ENCODE data around the gene JTB. TPM values are rescaled to one million over a fixed set of nuclear protein-coding genes. Genes with fewer than 3 reads are reported as not detected.
"Not testable (repeated sequence)": the region's sequence is repeated elsewhere in the genome, so short reads cannot be mapped to it uniquely, and the experiment has no call there.

The JTB gene
- polyA plus RNA-seq, 3 donors: 150 to 391 (median 312) TPM

DNA sequence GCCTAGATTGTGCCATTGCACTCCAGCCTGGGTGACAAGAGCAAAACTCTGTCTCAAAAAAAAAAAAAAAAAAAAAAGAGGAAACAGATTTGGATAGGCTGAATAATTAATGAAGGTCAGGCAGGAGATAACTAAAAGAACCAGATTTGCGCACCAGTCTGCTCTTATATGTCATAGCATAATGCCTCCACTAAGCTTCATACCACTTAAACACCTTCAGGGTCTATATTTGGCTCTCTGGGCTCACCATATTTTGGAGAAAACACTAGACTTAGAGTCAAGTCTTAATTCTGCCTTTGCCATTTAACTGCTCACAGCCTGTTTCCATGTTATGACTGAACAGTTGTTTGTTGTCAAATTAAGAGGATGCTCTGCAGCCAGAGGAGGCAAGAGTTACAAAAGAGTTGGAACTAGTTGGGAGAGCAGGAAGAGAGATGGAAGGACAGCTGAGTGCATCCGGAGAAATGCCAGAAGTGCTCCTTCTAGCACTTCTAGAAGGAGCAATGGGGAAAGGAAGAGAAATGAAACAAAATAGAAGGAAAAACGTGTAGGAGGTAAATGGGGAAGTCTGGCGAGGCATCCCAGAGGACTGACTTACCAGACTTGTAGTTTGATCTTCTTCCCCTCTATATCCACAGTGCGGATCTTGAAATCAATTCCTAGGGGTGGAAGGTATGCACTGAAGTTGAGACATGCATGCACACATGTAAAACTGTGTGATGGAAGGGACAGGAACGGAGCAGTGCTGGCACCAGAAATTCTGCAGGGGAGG lies 6.8 kb upstream of the JTB start:
- Mint-ChIP-seq H3K27me3 (ENCODE audit: low read depth in 3 of 3) (peaks cover 0 to 6% (median 2%) of the 10 kb centered on the region in 3 donors), H3K4me3 (peak overlapping the region in 1 of 2 donors; percentile 11), H3K27ac (peak overlapping the region in 5 of 7 donors; percentile 1 to 78 (median 38)), H3K4me1 (peaks cover 45% of the 10 kb centered on the region), H3K9me3 (peaks cover 0 to 2% (median 0%) of the 10 kb centered on the region in 7 donors), H3K36me3 (no peaks in the 10 kb centered on the region)
- peaks cover 32 to 43% of the 10 kb centered on the region in 2 donors for H3K4me1 ChIP-seq (ENCODE audit: control insufficient read depth in 1 of 2, insufficient read depth in 2 of 2, low read length in 2 of 2)
- H3K36me3 ChIP-seq (replicated peaks in 1 of 2; ENCODE audit: control insufficient read depth in 1 of 2, insufficient read depth in 2 of 2, low read length in 2 of 2): no peaks in the 10 kb centered on the region
- H2AFZ ChIP-seq (ENCODE audit: insufficient read depth, low read depth, low read length, poor library complexity, severe bottlenecking): no peak overlapping the region
- no peak for DNase-seq
- H3K4me2 ChIP-seq (replicated peaks; ENCODE audit: extremely low read depth, low read length, poor library complexity, severe bottlenecking): no peak overlapping the region
- H4K20me1 ChIP-seq (ENCODE audit: insufficient read depth, low read length): no peaks in the 10 kb centered on the region
- H3K27ac ChIP-seq (ENCODE audit: low read depth in 1 of 2, low read length in 2 of 2): no peak overlapping the region
- H3K79me2 ChIP-seq (ENCODE audit: insufficient read depth, low read length): no peaks in the 10 kb centered on the region
- no peaks in the 10 kb centered on the region for H3K27me3 ChIP-seq (ENCODE audit: control insufficient read depth in 2 of 2, insufficient read depth in 2 of 2, low read length in 2 of 2)
- H3K9me3 ChIP-seq (replicated peaks in 1 of 2; ENCODE audit: control insufficient read depth in 1 of 2, insufficient read depth in 1 of 2, low read length in 2 of 2): no peaks in the 10 kb centered on the region
- H3K4me3 ChIP-seq (replicated peaks in 1 of 3; ENCODE audit: low read depth in 2 of 3, low read length in 3 of 3): no peak overlapping the region
- WGBS (ENCODE audit: insufficient coverage): 82% methylated on average over 1 of the region's 6 CpGs
- no peak for TF ChIP-seq CTCF (IDR thresholded peaks at IDR 0.05)
- no peak overlapping the region for H3K9ac ChIP-seq (ENCODE audit: insufficient read depth, low read length, poor library complexity, severe bottlenecking)
- intact Hi-C loops (cut with micrococcal nuclease): no loop called here

DNA sequence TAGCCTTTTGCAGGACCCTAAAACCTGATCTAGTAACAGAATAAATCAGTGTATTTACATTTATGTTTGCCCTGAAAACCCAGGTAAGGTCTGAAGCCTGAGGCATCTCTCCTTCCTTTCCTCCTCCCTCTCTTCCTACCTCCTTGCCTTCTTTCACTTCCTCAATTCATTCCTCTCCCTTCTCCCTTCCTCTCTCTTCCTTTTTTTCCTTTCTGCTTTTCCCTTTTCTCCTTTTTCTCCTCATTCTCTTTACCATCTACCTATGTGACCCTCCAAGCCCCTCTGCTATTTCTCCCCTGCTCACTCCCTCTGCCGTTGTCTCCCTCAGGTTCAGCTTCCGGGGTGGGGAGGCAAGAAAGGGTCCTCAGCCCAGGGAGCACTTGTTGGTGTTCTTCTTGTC lies 4.3 kb upstream of the JTB start:
- peaks cover 15% of the 10 kb centered on the region for H3K79me2 ChIP-seq (ENCODE audit: insufficient read depth, low read length)
- H3K4me3 ChIP-seq (replicated peaks in 1 of 3; ENCODE audit: low read depth in 2 of 3, low read length in 3 of 3); H3K27ac ChIP-seq (ENCODE audit: low read depth in 1 of 2, low read length in 2 of 2); H3K36me3 Mint-ChIP-seq; H3K36me3 ChIP-seq (replicated peaks in 1 of 2; ENCODE audit: control insufficient read depth in 1 of 2, insufficient read depth in 2 of 2, low read length in 2 of 2); H4K20me1 ChIP-seq (ENCODE audit: insufficient read depth, low read length); H3K9me3 ChIP-seq (replicated peaks in 1 of 2; ENCODE audit: control insufficient read depth in 1 of 2, insufficient read depth in 1 of 2, low read length in 2 of 2); H3K4me3 Mint-ChIP-seq; DNase-seq; H3K9me3 Mint-ChIP-seq; H3K9ac ChIP-seq (ENCODE audit: insufficient read depth, low read length, poor library complexity, severe bottlenecking); H3K27me3 ChIP-seq (ENCODE audit: control insufficient read depth in 2 of 2, insufficient read depth in 2 of 2, low read length in 2 of 2); H2AFZ ChIP-seq (ENCODE audit: insufficient read depth, low read depth, low read length, poor library complexity, severe bottlenecking); intact Hi-C loops (cut with micrococcal nuclease); H3K27me3 Mint-ChIP-seq (ENCODE audit: low read depth in 3 of 3); H3K4me2 ChIP-seq (replicated peaks; ENCODE audit: extremely low read depth, low read length, poor library complexity, severe bottlenecking): not testable (repeated sequence)
- Mint-ChIP-seq H3K27ac (peak overlapping the region in 3 of 7 donors; percentile 28 to 63 (median 33)), H3K4me1 (peaks cover 48% of the 10 kb centered on the region)
- no CpG with 5 or more reads among the region's 2 CpGs for WGBS (ENCODE audit: insufficient coverage)
- H3K4me1 ChIP-seq (ENCODE audit: control insufficient read depth in 1 of 2, insufficient read depth in 2 of 2, low read length in 2 of 2): peaks cover 40 to 54% of the 10 kb centered on the region in 2 donors

- H3K27me3 ChIP-seq (ENCODE audit: control insufficient read depth in 2 of 2, insufficient read depth in 2 of 2, low read length in 2 of 2); H3K27me3 Mint-ChIP-seq (ENCODE audit: low read depth in 3 of 3); H3K9ac ChIP-seq (ENCODE audit: insufficient read depth, low read length, poor library complexity, severe bottlenecking); H3K9me3 Mint-ChIP-seq; H3K4me3 Mint-ChIP-seq; H4K20me1 ChIP-seq (ENCODE audit: insufficient read depth, low read length); H3K27ac ChIP-seq (ENCODE audit: low read depth in 1 of 2, low read length in 2 of 2); H3K4me2 ChIP-seq (replicated peaks; ENCODE audit: extremely low read depth, low read length, poor library complexity, severe bottlenecking); H3K9me3 ChIP-seq (replicated peaks in 1 of 2; ENCODE audit: control insufficient read depth in 1 of 2, insufficient read depth in 1 of 2, low read length in 2 of 2); H3K27ac Mint-ChIP-seq; DNase-seq; H3K4me3 ChIP-seq (replicated peaks in 1 of 3; ENCODE audit: low read depth in 2 of 3, low read length in 3 of 3); H2AFZ ChIP-seq (ENCODE audit: insufficient read depth, low read depth, low read length, poor library complexity, severe bottlenecking); intact Hi-C loops (cut with micrococcal nuclease): not testable (repeated sequence)
- Mint-ChIP-seq H3K4me1 (peaks cover 40% of the 10 kb centered on the region), H3K36me3 (peaks cover 17 to 23% of the 10 kb centered on the region in 2 donors)
- WGBS (ENCODE audit: insufficient coverage): 100% methylated on average over 2 of the region's 12 CpGs
- peaks cover 30% of the 10 kb centered on the region for H3K79me2 ChIP-seq (ENCODE audit: insufficient read depth, low read length)
- H3K4me1 ChIP-seq (ENCODE audit: control insufficient read depth in 1 of 2, insufficient read depth in 2 of 2, low read length in 2 of 2): peaks cover 26 to 39% of the 10 kb centered on the region in 2 donors
- H3K36me3 ChIP-seq (replicated peaks in 1 of 2; ENCODE audit: control insufficient read depth in 1 of 2, insufficient read depth in 2 of 2, low read length in 2 of 2): peaks cover 17 to 19% of the 10 kb centered on the region in 2 donors
These were observed 1.6 kb upstream of the JTB start for GRCh38 chr1:153979091-153979490.
